VCaP (cell line): ENCODE data around the gene TREM1.

Source experiments
- H3K27ac ChIP-seq: fragments of 450-650 bp; 2 replicates; pipeline ENCODE4 v1.5.1; 2017
- CTCF ChIP-seq: fragments of 450-650 bp; conservative IDR thresholded peaks from 2 replicates; pipeline ENCODE4 v1.5.1; 2017; ENCODE audit warnings: mild to moderate bottlenecking, moderate library complexity

The TREM1 gene

GRCh38 chr6:41228616-41229015, 57.9 kb downstream of the TREM1 start:
- no peak overlapping the region for H3K27ac ChIP-seq
- TF ChIP-seq CTCF: no peak

GRCh38 chr6:41228096-41228495, 58.4 kb downstream of the TREM1 start, which contains the start of gene TREML4:
TSS of gene TREML4 (plus strand) at chr6:41228349. CDS start at chr6:41228428, 79 bp downstream.
- H3K27ac ChIP-seq: no peak within 1 kb of the TSS

GRCh38 chr6:41226752-41227151, 59.7 kb downstream of the TREM1 start:
- no peak for TF ChIP-seq CTCF
- no peak overlapping the region for H3K27ac ChIP-seq

More at GRCh38 chr6:41228096-41228495, 58.4 kb downstream of the TREM1 start, which contains the start of gene TREML4:
- TF ChIP-seq CTCF: no peak

GRCh38 chr6:41224800-41225199, 61.7 kb downstream of the TREM1 start:
- TF ChIP-seq CTCF: no peak
- H3K27ac ChIP-seq: no peak overlapping the region
